ENCODE measurements around the gene IKZF1.

DNA sequence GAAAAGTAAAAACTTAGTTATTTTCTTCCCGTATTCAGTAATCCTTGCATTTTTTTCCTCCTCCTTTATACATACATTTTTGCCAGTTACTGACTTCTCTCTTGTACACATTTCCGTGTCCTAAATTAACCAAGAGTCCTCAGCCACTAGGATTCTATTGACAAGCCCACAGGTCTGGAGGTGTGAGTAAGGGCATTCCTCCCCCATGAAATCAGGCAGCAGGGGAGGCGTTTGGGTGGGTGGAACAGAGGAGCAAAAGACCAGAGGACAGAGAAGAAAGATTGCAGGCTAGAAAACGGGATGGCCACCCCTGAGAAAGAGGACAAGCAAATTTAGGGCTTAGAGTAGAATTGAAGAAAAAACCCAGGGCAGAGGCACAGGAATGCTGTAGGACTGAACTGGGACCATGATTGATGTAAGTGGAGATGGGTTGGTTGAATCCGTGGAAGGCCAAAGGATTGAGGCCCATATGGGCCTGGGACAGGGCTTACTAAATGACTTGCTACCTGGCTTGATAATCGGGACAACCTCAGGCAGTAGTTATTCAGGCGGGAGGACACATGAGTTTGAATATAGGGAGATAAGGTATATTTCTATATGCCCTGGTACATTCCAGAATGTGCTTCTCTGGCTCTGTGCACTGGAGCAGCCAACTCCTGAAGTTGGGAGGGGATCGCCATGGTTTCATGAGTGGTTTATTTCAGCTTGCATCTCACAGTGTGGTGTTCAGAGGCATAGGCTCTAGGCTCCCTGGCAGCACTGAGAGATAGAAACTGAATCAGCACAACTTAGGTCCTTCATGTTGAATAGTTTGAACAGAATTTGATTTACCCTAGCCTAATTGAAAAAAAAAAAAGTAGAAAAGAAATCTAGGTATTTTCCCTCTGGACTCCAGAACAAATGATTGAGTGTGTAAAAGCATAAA is 28.0 kb downstream of the IKZF1 start:
- TF ChIP-seq EZH2 (conservative IDR thresholded peaks at IDR 0.05; ENCODE audit: low read depth, low read length): no peak
- no peak for TF ChIP-seq MYNN (CRISPR knock-in tag; IDR thresholded peaks at IDR 0.05; ENCODE audit: low read depth)
- no peak for TF ChIP-seq SMARCC2 (IDR thresholded peaks at IDR 0.05)
- TF ChIP-seq, protein P1, sequence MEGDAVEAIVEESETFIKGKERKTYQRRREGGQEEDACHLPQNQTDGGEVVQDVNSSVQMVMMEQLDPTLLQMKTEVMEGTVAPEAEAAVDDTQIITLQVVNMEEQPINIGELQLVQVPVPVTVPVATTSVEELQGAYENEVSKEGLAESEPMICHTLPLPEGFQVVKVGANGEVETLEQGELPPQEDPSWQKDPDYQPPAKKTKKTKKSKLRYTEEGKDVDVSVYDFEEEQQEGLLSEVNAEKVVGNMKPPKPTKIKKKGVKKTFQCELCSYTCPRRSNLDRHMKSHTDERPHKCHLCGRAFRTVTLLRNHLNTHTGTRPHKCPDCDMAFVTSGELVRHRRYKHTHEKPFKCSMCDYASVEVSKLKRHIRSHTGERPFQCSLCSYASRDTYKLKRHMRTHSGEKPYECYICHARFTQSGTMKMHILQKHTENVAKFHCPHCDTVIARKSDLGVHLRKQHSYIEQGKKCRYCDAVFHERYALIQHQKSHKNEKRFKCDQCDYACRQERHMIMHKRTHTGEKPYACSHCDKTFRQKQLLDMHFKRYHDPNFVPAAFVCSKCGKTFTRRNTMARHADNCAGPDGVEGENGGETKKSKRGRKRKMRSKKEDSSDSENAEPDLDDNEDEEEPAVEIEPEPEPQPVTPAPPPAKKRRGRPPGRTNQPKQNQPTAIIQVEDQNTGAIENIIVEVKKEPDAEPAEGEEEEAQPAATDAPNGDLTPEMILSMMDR (CRISPR knock-in tag; IDR thresholded peaks at IDR 0.05): no peak
- TF ChIP-seq, protein P2, sequence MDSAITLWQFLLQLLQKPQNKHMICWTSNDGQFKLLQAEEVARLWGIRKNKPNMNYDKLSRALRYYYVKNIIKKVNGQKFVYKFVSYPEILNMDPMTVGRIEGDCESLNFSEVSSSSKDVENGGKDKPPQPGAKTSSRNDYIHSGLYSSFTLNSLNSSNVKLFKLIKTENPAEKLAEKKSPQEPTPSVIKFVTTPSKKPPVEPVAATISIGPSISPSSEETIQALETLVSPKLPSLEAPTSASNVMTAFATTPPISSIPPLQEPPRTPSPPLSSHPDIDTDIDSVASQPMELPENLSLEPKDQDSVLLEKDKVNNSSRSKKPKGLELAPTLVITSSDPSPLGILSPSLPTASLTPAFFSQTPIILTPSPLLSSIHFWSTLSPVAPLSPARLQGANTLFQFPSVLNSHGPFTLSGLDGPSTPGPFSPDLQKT (CRISPR knock-in tag; IDR thresholded peaks at IDR 0.05; ENCODE audit: borderline replicate concordance): no peak
- no peak for TF ChIP-seq SP1 (IDR thresholded peaks at IDR 0.05)
- no peak for TF ChIP-seq SP1 (CRISPR knock-in tag; IDR thresholded peaks at IDR 0.05)
- TF ChIP-seq, protein P3, sequence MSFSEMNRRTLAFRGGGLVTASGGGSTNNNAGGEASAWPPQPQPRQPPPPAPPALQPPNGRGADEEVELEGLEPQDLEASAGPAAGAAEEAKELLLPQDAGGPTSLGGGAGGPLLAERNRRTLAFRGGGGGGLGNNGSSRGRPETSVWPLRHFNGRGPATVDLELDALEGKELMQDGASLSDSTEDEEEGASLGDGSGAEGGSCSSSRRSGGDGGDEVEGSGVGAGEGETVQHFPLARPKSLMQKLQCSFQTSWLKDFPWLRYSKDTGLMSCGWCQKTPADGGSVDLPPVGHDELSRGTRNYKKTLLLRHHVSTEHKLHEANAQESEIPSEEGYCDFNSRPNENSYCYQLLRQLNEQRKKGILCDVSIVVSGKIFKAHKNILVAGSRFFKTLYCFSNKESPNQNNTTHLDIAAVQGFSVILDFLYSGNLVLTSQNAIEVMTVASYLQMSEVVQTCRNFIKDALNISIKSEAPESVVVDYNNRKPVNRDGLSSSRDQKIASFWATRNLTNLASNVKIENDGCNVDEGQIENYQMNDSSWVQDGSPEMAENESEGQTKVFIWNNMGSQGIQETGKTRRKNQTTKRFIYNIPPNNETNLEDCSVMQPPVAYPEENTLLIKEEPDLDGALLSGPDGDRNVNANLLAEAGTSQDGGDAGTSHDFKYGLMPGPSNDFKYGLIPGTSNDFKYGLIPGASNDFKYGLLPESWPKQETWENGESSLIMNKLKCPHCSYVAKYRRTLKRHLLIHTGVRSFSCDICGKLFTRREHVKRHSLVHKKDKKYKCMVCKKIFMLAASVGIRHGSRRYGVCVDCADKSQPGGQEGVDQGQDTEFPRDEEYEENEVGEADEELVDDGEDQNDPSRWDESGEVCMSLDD (CRISPR knock-in tag; IDR thresholded peaks at IDR 0.05; ENCODE audit: borderline replicate concordance): no peak
- TF ChIP-seq RBM22 (optimal IDR thresholded peaks at IDR 0.05; ENCODE audit: low read length): no peak
- no peak for TF ChIP-seq ZNF329 (CRISPR knock-in tag; IDR thresholded peaks at IDR 0.05; ENCODE audit: low read depth)
